DOHH2 (cell line): Measurements from ENCODE around the gene ANKS1B.

ENCODE experiments used
- H3F3A ChIP-seq: fragments of 200-600 bp; sonication (generic), shearing (Covaris generic); 2 replicates; pipeline ENCODE4 v1.6.0; 2016; ENCODE audit warnings: antibody characterized with exemption, mild to moderate bottlenecking; ENCODE audit not compliant: control insufficient read depth, insufficient read depth
- H3K27ac ChIP-seq: fragments of 200-600 bp; sonication (generic); 2 replicates; pipeline ENCODE4 v1.5.1; 2014; ENCODE audit warnings: low read depth, mild to moderate bottlenecking, low read length, moderate library complexity
- H3K27me3 ChIP-seq: fragments of 200-600 bp; sonication (generic); 2 replicates; pipeline ENCODE4 v1.6.1; 2014; ENCODE audit warnings: mild to moderate bottlenecking, low read length, mixed read lengths; ENCODE audit not compliant: control insufficient read depth
- H3K36me3 ChIP-seq: fragments of 200-600 bp; sonication (generic); 2 replicates; pipeline ENCODE4 v1.6.1; 2014; ENCODE audit warnings: mild to moderate bottlenecking, low read length, moderate library complexity, mixed read lengths; ENCODE audit not compliant: control insufficient read depth
- H3K4me1 ChIP-seq: fragments of 200-600 bp; sonication (generic); 2 replicates; pipeline ENCODE4 v1.6.1; 2014; ENCODE audit warnings: mild to moderate bottlenecking, low read length, mixed read lengths; ENCODE audit not compliant: control insufficient read depth
- H3K4me2 ChIP-seq: fragments of 200-600 bp; sonication (generic); 2 replicates; pipeline ENCODE4 v1.6.0; 2014; ENCODE audit warnings: mild to moderate bottlenecking, low read length, moderate library complexity
- H3K4me3 ChIP-seq: fragments of 200-600 bp; sonication (generic); 2 replicates; pipeline ENCODE4 v1.5.1; 2014; ENCODE audit warnings: mild to moderate bottlenecking, low read length, mixed read lengths
- H3K79me2 ChIP-seq: fragments of 200-600 bp; sonication (generic); 2 replicates; pipeline ENCODE4 v1.6.1; 2014; ENCODE audit warnings: mild to moderate bottlenecking, low read length, mixed read lengths; ENCODE audit not compliant: control insufficient read depth
- H3K9me2 ChIP-seq: fragments of 200-600 bp; sonication (generic); replicated peaks from 2 replicates; pipeline ENCODE4 v1.6.1; 2014; ENCODE audit warnings: mild to moderate bottlenecking, low read length, mixed read lengths; ENCODE audit not compliant: control insufficient read depth
- H3K9me3 ChIP-seq: fragments of 200-600 bp; sonication (generic); 2 replicates; pipeline ENCODE4 v1.6.1; 2014; ENCODE audit warnings: antibody characterized with exemption, low read length, mixed read lengths; ENCODE audit not compliant: control insufficient read depth, insufficient read depth
- H4K20me1 ChIP-seq: fragments of 200-600 bp; sonication (generic); 2 replicates; pipeline ENCODE4 v1.6.0; 2014; ENCODE audit warnings: low read depth, mild to moderate bottlenecking, antibody characterized with exemption, low read length, moderate library complexity; ENCODE audit not compliant: control insufficient read depth, insufficient read depth
- CTCF ChIP-seq: fragments of 200-600 bp; sonication (generic); IDR thresholded peaks from one replicate; pipeline ENCODE4 v1.5.1; 2014; ENCODE audit warnings: antibody characterized with exemption, mild to moderate bottlenecking, low read depth, low read length; ENCODE audit not compliant: poor library complexity, severe bottlenecking
- EZH2phosphoT487 ChIP-seq: fragments of 200-600 bp; sonication (generic); IDR thresholded peaks from 2 replicates; pipeline ENCODE4 v1.6.1; 2017; ENCODE audit warnings: borderline replicate concordance, mild to moderate bottlenecking, antibody characterized with exemption, low read length, moderate library complexity, mixed read lengths

ANKS1B gene

GRCh38 chr12:99455350-99456035 is 529.2 kb downstream of the ANKS1B start:
- no peak overlapping the region for H3K27ac ChIP-seq
- H3F3A ChIP-seq, result no peaks in the 10 kb centered on the region
- H4K20me1 ChIP-seq, result no peaks in the 10 kb centered on the region
- H3K36me3 ChIP-seq, result no peaks in the 10 kb centered on the region
- H3K79me2 ChIP-seq, result no peaks in the 10 kb centered on the region
- H3K27me3 ChIP-seq, result no peaks in the 10 kb centered on the region
- no peak overlapping the region for H3K4me2 ChIP-seq
- H3K9me2 ChIP-seq, result no peaks in the 10 kb centered on the region
- H3K4me1 ChIP-seq, result peaks cover 16% of the 10 kb centered on the region
- TF ChIP-seq EZH2phosphoT487 (no peak), CTCF (no peak)
- H3K9me3 ChIP-seq, result peaks cover 31% of the 10 kb centered on the region
- no peak overlapping the region for H3K4me3 ChIP-seq

- H3K4me1 ChIP-seq, result peaks cover 16% of the 10 kb centered on the region
- H3F3A ChIP-seq, result no peaks in the 10 kb centered on the region
- no peaks in the 10 kb centered on the region for H3K79me2 ChIP-seq
- TF ChIP-seq CTCF, result no peak
- no peak for TF ChIP-seq EZH2phosphoT487
- H3K36me3 ChIP-seq, result no peaks in the 10 kb centered on the region
- H3K4me3 ChIP-seq, result peak overlapping the region; percentile 4; the same call in 1 of the 2 replicates
- H3K27me3 ChIP-seq, result no peaks in the 10 kb centered on the region
- no peak overlapping the region for H3K27ac ChIP-seq
- H3K9me3 ChIP-seq, result peaks cover 27% of the 10 kb centered on the region
- no peaks in the 10 kb centered on the region for H4K20me1 ChIP-seq
- peak overlapping the region; percentile 23; the same call in 1 of the 2 replicates for H3K4me2 ChIP-seq
- no peaks in the 10 kb centered on the region for H3K9me2 ChIP-seq
These were observed 530.1 kb downstream of the ANKS1B start for GRCh38 chr12:99454539-99455172.

GRCh38 chr12:99453836-99454538 is 530.7 kb downstream of the ANKS1B start:
- Histone ChIP-seq H3K4me3 (peak overlapping the region; percentile 4; the same call in 1 of the 2 replicates), H3K79me2 (no peaks in the 10 kb centered on the region), H3K27me3 (no peaks in the 10 kb centered on the region), H3F3A (no peaks in the 10 kb centered on the region), H3K4me2 (peak overlapping the region; percentile 23), H3K9me3 (peaks cover 20% of the 10 kb centered on the region), H3K36me3 (no peaks in the 10 kb centered on the region), H4K20me1 (no peaks in the 10 kb centered on the region), H3K27ac (no peak overlapping the region), H3K4me1 (peaks cover 16% of the 10 kb centered on the region), H3K9me2 (no peaks in the 10 kb centered on the region)
- no peak for TF ChIP-seq CTCF
- no peak for TF ChIP-seq EZH2phosphoT487
